CD4-positive, alpha-beta T cell (primary cell): ENCODE results near the gene TULP4. TPM values are rescaled to one million over a fixed set of nuclear protein-coding genes. Genes with fewer than 3 reads are reported as not detected.

Experiments
- ATAC-seq: fragments of 200-7000 bp; cut with Tn5 transposase; one replicate; pipeline ENCODE4 v1.10.0; 2022; ENCODE audit warnings: mild to moderate bottlenecking; ENCODE audit not compliant: poor library complexity
- CTCF ChIA-PET: fragments of 350-600 bp; sonication (Branson Sonifier 250); formaldehyde crosslinking; loops from one replicate; lab custom pipeline; 2021; ENCODE audit warnings: antibody characterized with exemption, inconsistent platforms; lab: Charles Lee
- POLR2A ChIA-PET: fragments of 350-600 bp; sonication (Branson Sonifier 250); formaldehyde crosslinking; loops from one replicate; lab custom pipeline; 2021; ENCODE audit warnings: antibody characterized with exemption, inconsistent platforms; lab: Charles Lee
- DNase-seq, 14 experiments: peaks; one replicate each; pipeline ENCODE4 v3.0.0-alpha.2; 2013 to 2020; ENCODE audit warnings: mixed read lengths in 2 of 14
- H3K27ac ChIP-seq, 2 donors: one replicate each; pipeline versions ENCODE4 v1.5.1 to v1.7.0; 2013; ENCODE audit warnings: low read length in 2 of 2, low read depth in 1 of 2, mild to moderate bottlenecking in 1 of 2
- H3K27me3 ChIP-seq, 2 experiments: 1 replicate in 1 of 2; 2 replicates in 1 of 2; pipeline versions ENCODE4 v1.6.1 to v1.7.0; 2013; ENCODE audit warnings: low read length in 2 of 2, control low read depth in 1 of 2, mild to moderate bottlenecking in 1 of 2, moderate library complexity in 1 of 2; ENCODE audit not compliant: insufficient read depth in 2 of 2, control insufficient read depth in 1 of 2
- H3K36me3 ChIP-seq: one replicate; pipeline ENCODE4 v1.6.1; 2013; ENCODE audit warnings: low read length, control low read depth; ENCODE audit not compliant: insufficient read depth
- H3K4me1 ChIP-seq: one replicate; pipeline ENCODE4 v1.6.1; 2013; ENCODE audit warnings: low read length, control low read depth; ENCODE audit not compliant: insufficient read depth
- H3K4me3 ChIP-seq: one replicate; pipeline ENCODE4 v1.5.1; 2013; ENCODE audit warnings: mild to moderate bottlenecking, low read length, moderate library complexity
- H3K9me3 ChIP-seq, 2 experiments: 1 replicate in 1 of 2; 2 replicates in 1 of 2; pipeline versions ENCODE4 v1.6.1 to v1.7.0; 2013; ENCODE audit warnings: low read length in 2 of 2, mild to moderate bottlenecking in 2 of 2, control low read depth in 1 of 2, moderate library complexity in 1 of 2; ENCODE audit not compliant: control insufficient read depth in 1 of 2, insufficient read depth in 1 of 2
- H3K27ac Mint-ChIP-seq: one replicate; pipeline ENCODE4 v1.8.0; 2020; ENCODE audit warnings: mixed read lengths
- H3K27me3 Mint-ChIP-seq: one replicate; pipeline ENCODE4 v1.8.0; 2021; ENCODE audit warnings: mixed read lengths
- H3K36me3 Mint-ChIP-seq: one replicate; pipeline ENCODE4 v1.8.0; 2021; ENCODE audit warnings: low read depth, mixed read lengths
- H3K4me1 Mint-ChIP-seq: one replicate; pipeline ENCODE4 v1.8.0; 2021; ENCODE audit warnings: low read depth, mixed read lengths
- H3K4me3 Mint-ChIP-seq: one replicate; pipeline ENCODE4 v1.8.0; 2020; ENCODE audit warnings: mild to moderate bottlenecking, mixed read lengths
- H3K9me3 Mint-ChIP-seq: one replicate; pipeline ENCODE4 v1.8.0; 2020; ENCODE audit warnings: mixed read lengths
- intact Hi-C, 2 experiments: fragments of 100-400 bp; cut with DNase I in 1 of 2; cut with micrococcal nuclease in 1 of 2; formaldehyde crosslinking; loops; one replicate each; pipeline versions ENCODE4 v1.15.1 to v1.9.0; 2023 to 2025; cut with DNase I, micrococcal nuclease
- total RNA-seq, 174 experiments: library from RNA in 2 of 174; stranded (reverse) in 2 of 174; gene quantifications; one replicate each; pipeline ENCODE4 v1.2.3 and lab custom pipeline; 2021 to 2026
- TF ChIP-seq, protein P1 (sequence below): fragments of 200-600 bp; IDR thresholded peaks from one replicate; pipeline ENCODE4 v1.8.0; 2022; ENCODE audit warnings: antibody characterized with exemption, mild to moderate bottlenecking

TULP4 gene
- total RNA-seq, 2 experiments from 2014 or later: 66.1 to 68.2 TPM

DNA sequence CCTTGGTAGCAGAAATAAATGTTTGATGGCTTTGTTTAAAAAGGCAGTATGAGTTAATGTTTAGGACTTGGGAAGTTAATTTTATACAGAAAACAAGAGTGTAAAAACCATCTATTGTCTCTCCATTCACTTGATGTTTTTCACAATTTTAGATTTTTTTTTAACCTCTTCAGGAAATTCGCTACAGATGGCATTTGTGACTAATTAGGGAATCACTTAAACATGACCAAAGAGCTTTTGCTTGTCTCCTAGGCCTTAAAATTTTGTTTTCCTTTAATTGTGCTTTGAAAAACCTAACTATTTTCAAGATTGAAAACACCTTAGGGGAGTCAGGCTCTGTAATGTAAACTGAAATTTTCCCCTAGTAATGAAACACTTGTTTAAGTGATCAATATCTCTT lies 17.3 kb downstream of the TULP4 start:
- Mint-ChIP-seq H3K27ac (no peak overlapping the region), H3K27me3 (no peaks in the 10 kb centered on the region), H3K36me3 (peaks cover 31% of the 10 kb centered on the region), H3K9me3 (peaks cover 7% of the 10 kb centered on the region), H3K4me1 (peaks cover 44% of the 10 kb centered on the region), H3K4me3 (no peak overlapping the region)
- no peaks in the 10 kb centered on the region for H3K27me3 ChIP-seq
- no peak overlapping the region for H3K27ac ChIP-seq
- DNase-seq (no peak), ATAC-seq (no peak)
- TF ChIP-seq, protein P1, sequence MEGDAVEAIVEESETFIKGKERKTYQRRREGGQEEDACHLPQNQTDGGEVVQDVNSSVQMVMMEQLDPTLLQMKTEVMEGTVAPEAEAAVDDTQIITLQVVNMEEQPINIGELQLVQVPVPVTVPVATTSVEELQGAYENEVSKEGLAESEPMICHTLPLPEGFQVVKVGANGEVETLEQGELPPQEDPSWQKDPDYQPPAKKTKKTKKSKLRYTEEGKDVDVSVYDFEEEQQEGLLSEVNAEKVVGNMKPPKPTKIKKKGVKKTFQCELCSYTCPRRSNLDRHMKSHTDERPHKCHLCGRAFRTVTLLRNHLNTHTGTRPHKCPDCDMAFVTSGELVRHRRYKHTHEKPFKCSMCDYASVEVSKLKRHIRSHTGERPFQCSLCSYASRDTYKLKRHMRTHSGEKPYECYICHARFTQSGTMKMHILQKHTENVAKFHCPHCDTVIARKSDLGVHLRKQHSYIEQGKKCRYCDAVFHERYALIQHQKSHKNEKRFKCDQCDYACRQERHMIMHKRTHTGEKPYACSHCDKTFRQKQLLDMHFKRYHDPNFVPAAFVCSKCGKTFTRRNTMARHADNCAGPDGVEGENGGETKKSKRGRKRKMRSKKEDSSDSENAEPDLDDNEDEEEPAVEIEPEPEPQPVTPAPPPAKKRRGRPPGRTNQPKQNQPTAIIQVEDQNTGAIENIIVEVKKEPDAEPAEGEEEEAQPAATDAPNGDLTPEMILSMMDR: no peak
- ChIA-PET POLR2A (no interaction called here), CTCF (interaction anchor here (0.6 kb wide), 1 partner anchor 826 kb away, joined by 4 read pairs; no protein-coding TSS in a partner anchor)
- no peaks in the 10 kb centered on the region for H3K4me1 ChIP-seq
- H3K36me3 ChIP-seq: no peaks in the 10 kb centered on the region
- H3K9me3 ChIP-seq: peaks cover 0 to 9% of the 10 kb centered on the region in 2 experiments
- H3K4me3 ChIP-seq: no peak overlapping the region
- intact Hi-C loops: no loop called here

DNA sequence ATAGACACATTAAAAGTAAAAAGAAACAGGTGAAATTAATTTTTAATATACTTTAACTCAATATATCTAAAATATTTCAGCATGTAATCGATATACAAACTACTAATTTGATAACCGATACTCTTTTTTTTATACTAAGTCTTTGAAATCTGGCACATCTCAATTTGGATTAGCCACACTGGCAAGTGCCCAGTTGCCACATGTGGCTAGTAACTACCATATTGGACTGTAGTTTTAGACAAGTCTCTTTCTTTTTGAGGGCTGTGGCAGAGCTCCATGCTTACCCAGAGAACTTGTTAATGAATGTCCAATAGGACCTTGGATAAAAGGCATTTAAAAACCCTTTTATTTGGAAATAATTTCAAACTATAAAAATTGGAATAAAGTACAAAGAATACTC lies 17.8 kb downstream of the TULP4 start:
- no peaks in the 10 kb centered on the region for H3K4me1 ChIP-seq
- ATAC-seq: no peak
- peaks cover 39% of the 10 kb centered on the region for H3K4me1 Mint-ChIP-seq
- peaks cover 31% of the 10 kb centered on the region for H3K36me3 Mint-ChIP-seq
- peaks cover 0 to 9% of the 10 kb centered on the region in 2 experiments for H3K9me3 ChIP-seq
- no peaks in the 10 kb centered on the region for H3K27me3 Mint-ChIP-seq
- no peak overlapping the region for H3K27ac Mint-ChIP-seq
- CTCF ChIA-PET: no interaction called here
- intact Hi-C loops: no loop called here
- TF ChIP-seq, protein P1: no peak
- H3K27me3 ChIP-seq: no peaks in the 10 kb centered on the region
- H3K36me3 ChIP-seq: no peaks in the 10 kb centered on the region
- peaks cover 7% of the 10 kb centered on the region for H3K9me3 Mint-ChIP-seq
- no peak overlapping the region for H3K4me3 ChIP-seq
- H3K27ac ChIP-seq: no peak overlapping the region
- H3K4me3 Mint-ChIP-seq: no peak overlapping the region
- DNase-seq: no peak
- POLR2A ChIA-PET: interaction anchor here (0.5 kb wide), 1 partner anchor 67 kb away, joined by 3 read pairs; no protein-coding TSS in a partner anchor

DNA sequence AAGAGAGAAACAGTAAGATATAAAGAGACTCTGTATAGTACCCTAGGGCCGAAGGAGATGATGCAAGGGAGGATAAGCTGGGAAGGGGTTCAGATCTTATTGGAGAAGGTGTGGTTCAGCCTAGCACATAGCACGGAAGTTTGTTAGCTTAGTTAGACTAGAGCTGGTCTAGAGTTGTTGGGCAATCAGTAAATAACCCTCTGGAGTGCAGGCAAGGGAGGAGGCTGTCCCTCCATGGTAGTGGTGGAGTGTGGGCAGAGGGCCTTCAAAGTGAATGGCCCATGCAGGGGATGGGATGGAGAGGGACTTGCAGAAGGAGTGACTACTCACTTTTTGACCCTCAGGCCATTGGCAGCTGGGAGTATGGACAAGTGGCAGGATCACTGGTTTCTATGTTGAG lies 20.0 kb downstream of the TULP4 start:
- no peak overlapping the region for H3K4me3 ChIP-seq
- peaks cover 39% of the 10 kb centered on the region for H3K4me1 Mint-ChIP-seq
- ChIA-PET CTCF (no interaction called here), POLR2A (no interaction called here)
- H3K4me1 ChIP-seq: no peaks in the 10 kb centered on the region
- peaks cover 0 to 9% of the 10 kb centered on the region in 2 experiments for H3K9me3 ChIP-seq
- DNase-seq (no peak), ATAC-seq (no peak)
- TF ChIP-seq, protein P1: no peak
- no peaks in the 10 kb centered on the region for H3K27me3 Mint-ChIP-seq
- no peaks in the 10 kb centered on the region for H3K36me3 ChIP-seq
- H3K27ac ChIP-seq: no peak overlapping the region
- no peaks in the 10 kb centered on the region for H3K27me3 ChIP-seq
- intact Hi-C loops: no loop called here
- peaks cover 7% of the 10 kb centered on the region for H3K9me3 Mint-ChIP-seq
- H3K4me3 Mint-ChIP-seq: no peak overlapping the region
- H3K27ac Mint-ChIP-seq: no peak overlapping the region
- H3K36me3 Mint-ChIP-seq: peaks cover 49% of the 10 kb centered on the region
